ENCODE results near the gene PRKCD. TPM values are rescaled to one million over a fixed set of nuclear protein-coding genes. Genes with fewer than 3 reads are reported as not detected.

The PRKCD gene
- total RNA-seq, 4 donors from 2014 or later, result 36.3 to 73.1 (median 70.6) TPM

GRCh38 chr3:53146319-53146891 is 14.6 kb upstream of the PRKCD start:
- H3K4me1 ChIP-seq, result peaks cover 0 to 53% (median 20%) of the 10 kb centered on the region in 4 donors
- H3K27me3 ChIP-seq, result no peaks in the 10 kb centered on the region
- H3K27ac ChIP-seq, result peak overlapping the region in 3 of 4 donors; percentile 48 to 89 (median 75)
- H3K9me3 ChIP-seq, result no peaks in the 10 kb centered on the region
- TF ChIP-seq CTCF (IDR thresholded peaks at IDR 0.05), result no peak
- TF ChIP-seq POLR2A (IDR thresholded peaks at IDR 0.05), result no peak
- no peak for DNase-seq
- no peak overlapping the region for H3K4me3 ChIP-seq
- no peaks in the 10 kb centered on the region for H3K36me3 ChIP-seq

- H3K27me3 ChIP-seq, result no peaks in the 10 kb centered on the region
- DNase-seq, result peak in 1 of 3 donors; percentile 52
- H3K36me3 ChIP-seq, result no peaks in the 10 kb centered on the region
- H3K9me3 ChIP-seq, result no peaks in the 10 kb centered on the region
- H3K4me3 ChIP-seq, result no peak overlapping the region
- peaks cover 0 to 61% (median 24%) of the 10 kb centered on the region in 4 donors for H3K4me1 ChIP-seq
- peak overlapping the region in 2 of 4 donors; percentile 75 to 89 for H3K27ac ChIP-seq
- no peak for TF ChIP-seq POLR2A (IDR thresholded peaks at IDR 0.05)
- no peak for TF ChIP-seq CTCF (IDR thresholded peaks at IDR 0.05)
Measured at GRCh38 chr3:53147151-53147902, 13.7 kb upstream of the PRKCD start.

GRCh38 chr3:53147903-53148400 is 13.1 kb upstream of the PRKCD start:
- Histone ChIP-seq H3K27ac (peak overlapping the region in 2 of 4 donors; percentile 75 to 89), H3K4me1 (peaks cover 0 to 68% (median 27%) of the 10 kb centered on the region in 4 donors), H3K36me3 (no peaks in the 10 kb centered on the region), H3K27me3 (no peaks in the 10 kb centered on the region), H3K4me3 (no peak overlapping the region), H3K9me3 (no peaks in the 10 kb centered on the region)
- peak in 1 of 3 donors; percentile 36 for DNase-seq
- TF ChIP-seq CTCF (IDR thresholded peaks at IDR 0.05) (no peak), POLR2A (IDR thresholded peaks at IDR 0.05) (no peak)

GRCh38 chr3:53149006-53149690 is 11.9 kb upstream of the PRKCD start:
- Histone ChIP-seq H3K27ac (peak overlapping the region in 1 of 4 donors; percentile 92), H3K36me3 (no peaks in the 10 kb centered on the region), H3K4me1 (peaks cover 0 to 79% (median 27%) of the 10 kb centered on the region in 4 donors), H3K9me3 (no peaks in the 10 kb centered on the region), H3K4me3 (no peak overlapping the region), H3K27me3 (no peaks in the 10 kb centered on the region)
- peak in 1 of 3 donors; percentile 34 for DNase-seq
- TF ChIP-seq CTCF (IDR thresholded peaks at IDR 0.05) (no peak), POLR2A (IDR thresholded peaks at IDR 0.05) (no peak)

- H3K4me1 ChIP-seq, result peaks cover 0 to 80% (median 25%) of the 10 kb centered on the region in 4 donors
- TF ChIP-seq CTCF (IDR thresholded peaks at IDR 0.05), result no peak
- no peak for TF ChIP-seq POLR2A (IDR thresholded peaks at IDR 0.05)
- DNase-seq, result peak in 1 of 3 donors; percentile 37
- no peaks in the 10 kb centered on the region for H3K36me3 ChIP-seq
- H3K27me3 ChIP-seq, result no peaks in the 10 kb centered on the region
- peak overlapping the region in 2 of 4 donors; percentile 60 to 92 for H3K27ac ChIP-seq
- no peak overlapping the region for H3K4me3 ChIP-seq
- no peaks in the 10 kb centered on the region for H3K9me3 ChIP-seq
Measured at GRCh38 chr3:53149699-53150098, 11.3 kb upstream of the PRKCD start.

All from Peyer's patch (tissue), 4 donors.